ENCODE data around the gene FBXO47.
"Not testable (repeated sequence)": the region's sequence is repeated elsewhere in the genome, so short reads cannot be mapped to it uniquely, and the experiment has no call there.

The FBXO47 gene

GRCh38 chr17:38942696-38943334, 24.4 kb downstream of the FBXO47 start:
- no peak for TF ChIP-seq CTCF (IDR thresholded peaks at IDR 0.05; ENCODE audit: low read depth, low read length, missing control alignments)
- H3K4me3 ChIP-seq (replicated peaks; ENCODE audit: low read depth, low read length), result no peak overlapping the region
- DNase-seq (ENCODE audit: extremely low read depth, low read depth), result no peak

GRCh38 chr17:38940404-38940803, 26.8 kb downstream of the FBXO47 start:
- DNase-seq (ENCODE audit: extremely low read depth, low read depth), result no peak
- TF ChIP-seq CTCF (IDR thresholded peaks at IDR 0.05; ENCODE audit: low read depth, low read length, missing control alignments), result no peak
- no peak overlapping the region for H3K4me3 ChIP-seq (replicated peaks; ENCODE audit: low read depth, low read length)

GRCh38 chr17:38939987-38940386, 27.2 kb downstream of the FBXO47 start:
- no peak for DNase-seq (ENCODE audit: extremely low read depth, low read depth)
- no peak for TF ChIP-seq CTCF (IDR thresholded peaks at IDR 0.05; ENCODE audit: low read depth, low read length, missing control alignments)
- H3K4me3 ChIP-seq (replicated peaks; ENCODE audit: low read depth, low read length), result no peak overlapping the region

GRCh38 chr17:38933962-38934361, 33.2 kb downstream of the FBXO47 start:
- DNase-seq (ENCODE audit: extremely low read depth, low read depth), result not testable (repeated sequence)

GRCh38 chr17:38930782-38931181, 36.4 kb downstream of the FBXO47 start:
- not testable (repeated sequence) for DNase-seq (ENCODE audit: extremely low read depth, low read depth); H3K4me3 ChIP-seq (replicated peaks; ENCODE audit: low read depth, low read length)

More at GRCh38 chr17:38933962-38934361, 33.2 kb downstream of the FBXO47 start:
- H3K4me3 ChIP-seq (replicated peaks; ENCODE audit: low read depth, low read length), result not testable (repeated sequence)

GRCh38 chr17:38926293-38927070, 40.7 kb downstream of the FBXO47 start:
- no peak for DNase-seq (ENCODE audit: extremely low read depth, low read depth)
- no peak overlapping the region for H3K4me3 ChIP-seq (replicated peaks; ENCODE audit: low read depth, low read length)
- TF ChIP-seq CTCF (IDR thresholded peaks at IDR 0.05; ENCODE audit: low read depth, low read length, missing control alignments), result no peak

GRCh38 chr17:38925263-38925995, 41.8 kb downstream of the FBXO47 start, which contains the start of gene LASP1NB:
Gene LASP1NB (plus strand): TSS chr17:38925614.
- H3K4me3 ChIP-seq (replicated peaks; ENCODE audit: low read depth, low read length), result no peak within 1 kb of the TSS
- no peak for TF ChIP-seq CTCF (IDR thresholded peaks at IDR 0.05; ENCODE audit: low read depth, low read length, missing control alignments)
- DNase-seq (ENCODE audit: extremely low read depth, low read depth), result no peak

All from HFF-Myc (cell line).